Central memory CD4-positive, alpha-beta T cell (primary cell): Measurements from ENCODE around the gene FHDC1.

Source experiments
- DNase-seq: peaks from one replicate; pipeline ENCODE4 v3.0.0; 2022

The FHDC1 gene

DNA sequence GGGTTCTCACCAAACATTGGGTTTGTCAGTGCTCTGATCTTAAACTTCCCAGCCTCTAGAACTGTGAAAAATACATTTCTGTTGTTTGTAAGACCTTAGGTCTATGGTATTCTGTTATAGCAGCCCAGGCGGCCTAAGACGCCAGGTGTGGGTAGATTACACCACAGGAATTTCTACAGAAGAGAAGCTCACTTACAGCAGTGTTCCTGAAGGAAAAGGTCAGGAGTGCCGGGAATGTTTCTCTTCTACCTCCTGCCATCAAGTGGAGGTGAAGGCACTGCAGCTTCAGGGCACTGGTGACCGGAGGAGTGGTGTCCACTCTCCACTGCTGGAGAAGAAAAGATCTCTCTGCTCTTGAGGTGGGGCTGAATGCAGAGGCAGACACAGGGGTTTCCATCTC is 45.7 kb downstream of the FHDC1 start:
- no peak for DNase-seq

DNA sequence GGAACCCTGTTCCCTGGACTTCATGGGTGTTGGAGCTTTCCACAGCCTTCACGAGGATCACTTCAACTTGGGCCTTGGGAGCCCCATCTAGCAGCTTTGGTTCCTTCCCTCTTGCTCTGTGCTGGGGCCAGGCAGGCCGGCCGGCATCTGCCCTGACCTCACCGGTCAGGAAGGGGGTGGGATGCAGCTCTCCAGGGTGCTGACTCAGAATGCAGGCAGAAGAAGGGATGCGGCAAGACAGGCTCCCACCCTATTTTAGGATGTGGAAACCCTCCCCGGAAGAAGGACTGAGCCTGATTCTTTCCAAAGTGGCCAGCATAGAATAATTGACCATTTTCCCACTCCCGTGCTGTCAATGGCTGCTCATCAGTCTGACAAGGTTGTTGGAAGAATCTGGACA is 47.1 kb downstream of the FHDC1 start:
- no peak for DNase-seq

DNA sequence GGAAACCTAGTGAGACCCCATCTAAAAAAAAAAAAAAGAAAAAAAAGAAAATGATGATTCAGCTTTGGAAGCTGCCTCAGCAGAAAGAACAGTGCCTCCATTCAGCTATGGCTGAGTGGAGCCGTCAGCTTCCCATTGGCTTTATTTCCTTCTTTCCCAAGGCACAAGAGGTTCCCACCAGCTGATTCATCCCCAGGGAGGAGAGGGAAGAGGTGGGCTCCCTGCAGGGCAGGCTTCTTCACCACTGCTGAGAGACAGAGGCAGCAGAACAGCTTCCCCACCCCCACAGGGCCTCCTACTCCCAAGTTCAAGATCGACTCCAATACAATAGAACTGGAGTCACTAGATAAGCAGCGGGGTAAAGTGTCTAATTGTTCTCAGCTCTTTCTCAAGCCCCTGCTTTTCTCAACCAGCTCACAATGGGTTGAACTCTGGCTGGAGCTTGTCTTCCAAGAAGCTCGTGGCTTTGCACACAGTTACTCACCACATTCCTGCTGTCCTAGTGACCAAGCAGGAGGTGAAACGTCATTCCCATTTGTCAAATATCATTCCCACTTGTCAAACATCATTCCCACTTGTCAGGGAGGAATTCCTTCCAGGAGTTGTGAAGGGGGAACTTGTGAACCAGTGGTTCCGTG is 47.8 kb downstream of the FHDC1 start:
- no peak for DNase-seq

DNA sequence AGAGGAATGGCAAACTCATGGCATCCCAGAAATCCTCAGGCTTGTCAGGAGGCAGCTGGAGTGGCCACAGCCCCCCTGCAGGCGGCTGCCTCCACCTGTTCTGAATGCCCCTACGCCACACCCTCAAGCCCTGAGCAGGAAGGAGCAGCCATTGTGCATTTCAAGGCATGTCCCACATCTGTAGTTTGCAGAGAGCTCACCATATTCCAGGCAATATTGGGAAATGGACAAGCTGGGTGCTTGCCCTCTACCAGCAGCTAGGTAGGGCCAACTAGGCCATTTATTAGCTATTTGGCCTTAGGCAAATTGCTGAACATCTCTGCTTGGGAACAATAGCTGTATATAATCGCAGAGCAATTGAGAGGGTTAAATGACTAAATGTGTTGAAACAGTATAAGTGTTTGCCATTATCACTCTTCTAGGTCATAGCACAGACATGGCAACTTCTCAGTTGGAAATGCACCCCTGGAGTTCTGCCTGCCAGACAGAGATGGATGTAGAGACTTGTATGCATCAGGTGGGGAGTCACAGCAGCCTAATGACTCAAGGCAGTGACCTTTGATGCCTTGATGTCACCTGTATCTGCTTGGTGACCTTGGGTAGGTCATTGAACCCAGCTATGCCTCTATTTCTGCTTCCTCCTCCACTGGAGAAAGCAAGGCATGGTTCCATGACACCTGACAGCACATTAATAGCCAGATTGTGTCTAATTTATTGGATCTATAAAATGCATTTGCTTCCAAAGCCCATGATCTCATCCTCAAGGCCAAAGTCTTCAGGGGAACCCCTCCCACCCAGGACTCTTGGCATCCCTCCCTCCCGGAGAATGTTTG is 52.8 kb downstream of the FHDC1 start:
- DNase-seq = no peak

DNA sequence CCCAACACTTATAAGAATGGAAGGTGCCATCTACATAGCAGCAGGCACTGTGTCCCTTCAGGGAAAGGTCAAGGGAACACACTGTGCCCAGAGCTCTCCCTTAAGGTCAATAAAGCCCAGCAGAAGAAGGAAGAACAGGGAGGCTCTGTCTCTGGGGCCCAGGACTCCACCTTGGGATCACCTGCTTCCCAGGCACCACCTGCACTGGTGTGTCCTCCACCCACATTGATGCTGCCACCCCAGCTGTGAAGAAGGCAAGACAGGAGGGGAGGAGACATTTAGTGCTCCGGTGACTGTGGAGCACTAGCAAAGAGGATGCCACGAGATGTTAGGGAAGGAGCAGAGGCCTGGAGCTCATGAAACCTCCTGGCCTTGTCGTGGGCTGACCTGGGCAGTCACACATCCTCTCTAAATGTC is 53.4 kb downstream of the FHDC1 start:
- no peak for DNase-seq

DNA sequence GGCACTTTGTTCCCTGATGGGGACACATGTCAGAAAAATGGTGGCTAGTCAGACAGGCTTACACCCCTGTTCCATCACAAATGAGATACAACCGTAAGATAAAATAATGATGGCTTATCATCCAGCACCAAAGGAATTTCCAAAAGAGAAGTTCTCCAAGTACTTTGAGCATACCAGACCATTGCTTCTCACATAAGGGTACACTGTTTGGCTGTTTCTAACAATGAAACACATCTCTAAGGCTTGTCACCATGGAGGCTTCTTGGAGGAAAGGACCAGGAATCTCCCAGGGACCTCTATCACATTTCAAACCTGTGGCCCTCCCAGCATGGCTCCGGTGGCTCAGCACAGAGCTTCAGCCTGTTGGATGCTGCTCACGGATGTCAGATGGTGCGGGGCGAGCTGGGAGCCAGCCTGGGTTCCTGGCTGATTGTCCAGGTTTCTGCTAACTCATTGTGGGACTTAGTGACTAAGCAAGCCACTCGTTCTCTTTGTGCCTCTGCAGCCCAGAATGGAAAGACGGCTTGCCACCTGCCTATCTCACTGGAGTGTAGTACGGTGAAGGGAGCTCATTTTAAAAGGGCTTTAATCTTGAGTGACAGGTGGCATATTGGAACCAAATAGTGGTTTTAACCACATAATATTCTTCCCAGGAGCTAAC is 54.5 kb downstream of the FHDC1 start:
- DNase-seq = no peak

DNA sequence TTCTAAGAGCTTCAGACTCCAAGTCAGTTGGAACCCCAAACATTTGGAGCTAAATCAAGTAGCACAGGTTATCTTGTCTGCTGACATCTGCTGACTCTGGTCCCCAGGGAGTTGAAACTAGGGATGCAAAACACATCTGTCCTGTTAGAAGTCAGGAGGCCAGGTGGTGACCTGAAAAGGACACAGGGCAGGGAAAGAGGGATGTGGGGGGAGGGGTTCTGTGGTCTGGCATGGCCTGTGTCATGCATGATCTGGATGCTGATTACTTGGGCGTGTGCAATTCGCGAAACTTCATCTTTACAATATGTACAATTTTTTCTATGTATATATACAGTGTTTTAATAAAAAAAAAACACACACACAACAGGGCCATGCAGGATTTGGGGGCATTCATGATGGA is 55.3 kb downstream of the FHDC1 start:
- no peak for DNase-seq

DNA sequence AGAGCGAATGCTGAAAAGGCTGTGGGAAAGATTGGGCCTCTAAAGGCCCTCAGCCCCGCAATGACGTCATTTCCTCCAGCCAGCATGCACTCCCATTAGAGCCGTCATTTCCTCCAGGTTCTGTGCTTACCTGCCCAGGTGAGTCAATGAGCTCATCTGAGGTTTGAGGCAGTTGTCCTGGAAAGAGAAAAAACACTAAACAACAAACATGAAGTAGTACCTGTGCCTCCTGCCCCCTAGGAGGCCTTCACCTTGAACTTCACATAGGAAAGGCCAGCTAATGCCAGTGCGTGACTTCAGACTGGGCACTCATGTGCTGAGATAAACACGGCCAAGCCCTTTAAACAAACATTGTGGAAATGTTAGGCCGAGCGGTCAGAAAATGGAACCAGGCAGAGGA is 55.9 kb downstream of the FHDC1 start:
- DNase-seq = no peak

DNA sequence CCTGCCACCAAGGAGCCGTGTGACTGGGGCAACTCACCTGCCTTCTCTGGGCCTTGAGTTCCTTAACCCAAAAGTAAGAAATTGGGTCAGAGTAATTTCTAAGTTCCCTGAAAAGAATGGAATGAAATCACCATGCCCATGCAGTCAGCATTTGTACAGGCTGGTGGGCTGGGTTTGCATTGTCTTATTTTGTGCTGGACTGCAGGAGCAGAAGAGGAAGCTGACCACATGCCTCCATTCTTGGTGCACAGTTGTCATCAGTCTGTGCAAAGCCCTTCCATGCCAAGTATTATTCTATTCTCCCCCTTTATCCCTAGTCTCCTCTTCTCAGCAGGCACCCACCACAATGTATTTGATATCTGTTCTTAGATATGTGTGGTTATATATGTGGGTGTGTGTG is 56.3 kb downstream of the FHDC1 start:
- DNase-seq = no peak

DNA sequence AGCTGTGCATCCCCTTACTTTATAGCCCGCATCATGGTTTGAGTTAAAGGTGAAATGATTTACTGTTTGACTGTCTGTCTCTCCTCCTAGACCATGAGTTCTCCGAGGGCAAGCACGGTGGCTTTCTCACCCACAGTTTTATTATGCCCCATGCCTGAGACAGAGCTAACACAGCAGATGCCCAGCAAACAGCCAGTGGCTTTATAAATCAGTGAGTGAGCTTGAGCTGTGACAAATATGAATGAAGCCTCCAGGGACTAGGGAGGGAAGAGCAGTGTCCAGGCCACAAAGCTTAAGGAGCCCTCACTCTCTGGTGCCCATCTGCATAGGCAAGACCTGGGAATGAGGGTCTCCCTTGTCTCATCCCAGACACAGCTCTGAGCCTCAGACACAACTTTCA is 57.9 kb downstream of the FHDC1 start:
- DNase-seq = no peak

DNA sequence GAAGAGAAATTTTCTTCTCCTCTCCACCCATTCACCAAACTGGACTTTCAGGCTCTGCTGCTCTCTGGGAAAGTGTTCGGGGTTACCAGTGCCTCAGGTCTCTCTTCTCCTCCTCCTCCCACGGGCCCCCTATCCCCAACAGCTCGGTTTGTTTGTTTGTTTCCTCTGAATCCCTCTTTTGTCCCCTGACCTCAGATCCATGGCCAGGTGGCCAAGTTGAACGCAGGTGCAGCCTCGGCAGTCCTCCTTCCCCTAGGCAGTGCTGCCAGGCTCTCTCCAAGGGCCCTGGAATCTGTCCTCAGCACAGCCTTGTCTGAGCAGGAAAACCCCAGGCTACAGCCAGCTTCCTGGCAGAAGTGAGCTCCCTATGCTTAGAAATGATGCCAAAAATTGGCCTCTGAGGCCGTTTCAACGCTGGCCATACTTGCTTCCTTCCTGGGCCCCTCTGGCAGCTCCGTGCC is 60.0 kb downstream of the FHDC1 start:
- no peak for DNase-seq

DNA sequence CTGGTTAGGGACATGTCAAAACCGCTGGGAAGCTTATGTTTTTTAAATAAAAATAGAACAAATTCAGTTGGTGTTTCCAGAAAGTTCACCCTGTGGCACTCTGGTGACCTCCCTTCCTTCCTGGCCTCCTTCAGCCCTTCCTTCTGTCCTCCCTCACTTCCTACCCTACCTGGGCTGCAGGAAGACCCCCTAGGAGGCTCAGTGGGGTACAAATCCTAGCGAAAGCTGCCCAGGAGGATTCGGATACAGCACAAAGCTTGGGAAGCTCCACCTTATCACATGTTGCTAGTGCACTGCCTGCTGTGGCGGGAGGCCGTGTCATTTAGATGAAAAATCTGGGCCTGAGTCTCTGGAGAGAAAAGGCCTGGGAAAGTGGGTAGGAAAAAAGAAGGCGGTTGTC is 60.5 kb downstream of the FHDC1 start:
- no peak for DNase-seq

DNA sequence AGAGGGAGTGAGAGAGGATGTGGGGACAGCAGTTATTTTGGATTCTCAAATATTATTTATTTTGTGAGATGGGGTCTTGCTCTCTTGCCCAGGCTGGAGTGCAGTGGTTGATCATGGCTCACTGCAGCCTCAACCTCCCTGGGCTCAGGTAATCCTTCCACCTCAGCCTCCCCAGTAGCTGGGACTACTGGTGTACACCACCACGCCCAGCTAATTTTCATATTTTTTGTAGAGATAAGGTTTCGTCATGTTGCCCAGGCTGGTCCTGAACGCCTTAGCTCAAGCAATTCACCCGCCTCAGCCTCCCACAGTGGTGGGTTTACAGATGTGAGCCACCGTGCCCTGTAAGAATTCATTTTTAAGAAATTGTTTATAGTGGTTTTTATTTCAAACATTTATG is 61.2 kb downstream of the FHDC1 start:
- no peak for DNase-seq

DNA sequence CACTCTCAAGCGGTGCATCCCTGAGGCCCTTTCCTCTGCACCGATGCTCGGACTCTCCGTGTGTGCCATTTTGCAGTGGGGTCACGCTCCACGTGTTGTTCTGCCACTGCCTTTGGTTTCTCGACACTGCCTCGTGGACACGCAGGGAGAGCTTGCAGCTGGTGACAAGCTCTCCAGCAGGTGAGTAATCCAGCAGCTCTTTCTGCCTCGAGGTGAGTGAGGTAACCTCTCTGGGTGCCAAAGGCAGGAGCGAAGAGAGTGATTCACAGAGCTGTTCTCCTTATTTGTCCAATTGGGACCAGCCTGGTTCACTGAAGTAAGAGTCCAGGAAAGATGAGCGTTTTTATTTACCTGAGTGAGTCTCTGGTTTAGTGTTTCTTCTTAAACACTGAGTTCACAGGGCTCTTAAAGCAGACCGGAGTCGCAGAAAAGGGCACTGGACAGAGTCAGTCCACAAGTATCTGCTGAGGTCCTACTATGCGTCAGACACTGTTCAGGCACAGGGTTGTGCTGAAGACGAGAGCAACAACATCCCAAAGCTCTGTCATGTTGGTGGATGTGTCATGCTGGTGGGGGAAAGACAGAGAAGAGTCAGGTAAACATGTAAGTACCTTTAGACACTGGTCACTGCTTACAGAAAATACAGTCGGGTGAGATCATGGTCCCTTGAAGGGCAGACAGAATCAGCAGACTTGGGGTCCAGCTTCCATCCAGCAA is 61.8 kb downstream of the FHDC1 start:
- DNase-seq = no peak

DNA sequence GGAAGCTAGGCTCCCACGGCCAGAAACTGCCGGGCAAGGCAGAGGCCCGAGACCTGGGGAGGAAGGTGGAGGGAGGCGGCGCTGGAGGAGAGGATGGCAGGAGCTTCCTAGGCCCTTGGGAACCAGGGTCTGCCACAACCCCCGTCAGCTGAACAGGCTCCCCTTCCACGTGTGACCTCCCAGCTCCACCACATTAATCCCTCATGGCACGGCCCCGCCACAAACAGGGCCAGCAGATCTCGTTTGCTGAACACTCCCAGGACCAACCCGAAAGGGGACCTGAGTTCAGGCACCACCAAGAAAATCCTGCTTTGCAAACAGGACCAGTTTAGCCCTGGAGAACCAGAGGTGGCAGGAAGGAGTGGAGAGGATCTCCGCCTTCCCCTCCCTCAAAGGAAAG is 62.7 kb downstream of the FHDC1 start:
- no peak for DNase-seq

DNA sequence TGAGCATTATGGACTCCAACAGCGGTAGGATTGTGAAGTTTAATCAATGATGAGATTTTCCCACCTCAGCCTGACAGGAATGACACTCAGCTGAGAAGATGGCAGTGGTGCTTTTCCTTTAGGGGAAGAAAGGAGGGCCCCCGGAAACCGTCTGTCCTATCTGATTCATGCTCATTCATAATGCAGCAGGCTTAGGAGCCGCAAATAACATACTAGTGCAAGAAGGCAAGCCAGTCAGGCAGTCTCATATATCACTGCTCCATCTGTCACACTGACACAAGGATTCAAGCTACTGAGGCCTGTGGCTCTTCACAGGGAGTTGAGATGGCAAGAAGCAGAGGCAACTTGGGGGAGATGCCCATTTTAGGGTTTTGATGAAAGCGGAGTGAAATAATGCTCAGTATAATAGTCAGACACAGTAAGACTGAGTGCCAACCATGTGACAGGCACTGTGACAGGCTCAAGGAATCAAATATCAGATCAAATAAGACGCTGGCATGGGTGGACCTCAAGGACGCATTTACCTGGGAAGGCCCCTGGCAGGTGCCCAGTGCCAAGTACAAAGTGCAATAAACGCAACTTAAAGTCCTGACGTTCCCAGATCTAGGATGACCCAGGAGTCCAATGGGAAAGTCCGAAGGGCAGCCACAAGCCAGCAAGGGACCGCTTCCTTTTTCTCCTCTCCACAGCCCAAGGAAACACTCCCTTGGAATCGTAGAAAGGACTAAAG is 63.4 kb downstream of the FHDC1 start:
- DNase-seq = no peak

DNA sequence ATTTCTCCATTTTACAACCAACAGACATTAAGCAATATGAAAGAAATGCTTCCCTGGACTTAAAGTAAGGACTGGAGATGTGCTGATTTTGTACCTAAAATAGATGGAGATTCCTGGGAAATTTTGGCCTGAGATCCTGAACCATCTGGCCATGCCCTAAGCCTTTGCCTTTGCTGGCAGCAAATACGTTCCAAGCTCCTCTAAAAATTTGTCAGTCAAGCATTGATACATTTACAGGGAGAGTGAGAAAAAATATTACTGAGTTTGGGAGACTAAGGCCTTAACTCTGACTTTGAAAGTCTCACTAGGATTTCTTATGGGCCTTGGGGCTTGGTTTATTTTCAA is 63.9 kb downstream of the FHDC1 start:
- DNase-seq = no peak

DNA sequence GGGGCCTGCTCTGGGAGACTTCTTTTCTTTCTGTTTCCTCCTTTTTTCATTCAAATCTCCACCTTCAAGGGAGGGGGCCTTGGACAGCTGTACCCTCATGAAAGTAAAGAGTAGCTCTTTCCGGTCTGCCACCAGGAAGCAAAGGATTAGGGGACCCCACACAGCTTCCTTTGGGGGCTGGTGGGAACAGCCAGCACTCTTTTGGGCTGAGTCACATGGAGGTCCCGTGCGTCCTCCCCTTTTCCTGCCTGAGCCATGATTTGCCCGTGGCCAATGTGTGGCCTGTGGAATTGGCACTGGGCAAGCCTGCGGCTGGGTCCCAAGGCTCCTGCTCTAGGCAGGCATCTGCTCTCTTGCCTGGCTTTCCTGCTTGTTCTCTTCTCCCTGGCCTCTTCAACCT is 65.5 kb downstream of the FHDC1 start:
- no peak for DNase-seq

DNA sequence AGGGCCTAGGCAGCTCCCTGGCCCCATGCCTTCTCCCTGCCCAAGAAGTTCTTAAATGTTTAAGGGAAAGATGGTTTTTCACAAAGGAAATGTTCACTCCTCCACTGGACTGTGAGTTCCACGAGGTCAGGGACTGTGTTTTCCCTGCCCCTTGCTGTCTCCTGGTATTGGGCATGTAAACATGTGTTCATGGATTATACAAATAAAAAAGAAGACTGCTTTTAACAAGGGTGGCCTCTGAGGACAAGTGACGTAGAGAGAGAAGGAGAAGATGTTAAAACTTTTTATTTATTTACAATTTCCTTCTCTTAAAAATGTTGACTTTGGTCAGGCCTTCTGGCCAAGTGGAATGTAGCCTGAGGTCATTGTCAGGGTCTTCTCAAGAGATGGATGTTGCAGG is 66.0 kb downstream of the FHDC1 start:
- no peak for DNase-seq

DNA sequence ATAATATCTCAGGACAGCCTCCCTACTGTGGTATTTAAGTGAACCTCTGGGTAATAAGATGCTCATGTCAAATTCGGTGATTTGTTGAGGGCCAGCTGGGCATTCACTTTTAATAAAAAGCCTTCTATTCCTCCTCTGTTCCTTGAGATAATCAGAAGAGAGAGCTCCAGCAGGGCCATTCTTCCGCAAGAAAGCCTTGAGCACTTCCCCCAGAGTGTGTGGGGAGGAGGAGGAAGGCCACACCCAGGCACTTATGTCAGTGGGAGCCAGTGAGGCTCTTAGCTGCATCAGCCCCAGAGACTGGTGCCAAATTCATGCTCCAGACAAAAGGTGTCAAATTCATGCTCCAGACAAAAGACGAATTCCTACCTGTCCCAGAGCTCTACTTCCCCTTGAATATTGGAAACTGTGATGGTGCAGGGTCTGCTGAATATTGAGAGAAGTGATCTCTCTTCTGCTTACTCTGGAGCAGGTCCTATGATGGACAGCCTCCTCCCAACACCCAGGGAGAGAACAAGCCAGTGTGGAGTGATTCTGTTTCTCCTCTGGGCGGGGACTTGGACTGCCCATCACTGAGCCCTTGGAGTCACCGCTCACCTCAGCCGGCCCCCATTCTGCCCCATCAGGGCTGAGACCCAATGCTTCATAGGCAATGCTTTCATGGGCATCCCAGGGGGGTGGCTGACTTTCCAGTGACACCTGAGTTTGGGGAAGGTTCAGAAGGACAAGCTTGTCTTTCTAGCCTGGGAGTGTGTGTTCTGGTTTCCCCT is 68.1 kb downstream of the FHDC1 start:
- DNase-seq = no peak

DNA sequence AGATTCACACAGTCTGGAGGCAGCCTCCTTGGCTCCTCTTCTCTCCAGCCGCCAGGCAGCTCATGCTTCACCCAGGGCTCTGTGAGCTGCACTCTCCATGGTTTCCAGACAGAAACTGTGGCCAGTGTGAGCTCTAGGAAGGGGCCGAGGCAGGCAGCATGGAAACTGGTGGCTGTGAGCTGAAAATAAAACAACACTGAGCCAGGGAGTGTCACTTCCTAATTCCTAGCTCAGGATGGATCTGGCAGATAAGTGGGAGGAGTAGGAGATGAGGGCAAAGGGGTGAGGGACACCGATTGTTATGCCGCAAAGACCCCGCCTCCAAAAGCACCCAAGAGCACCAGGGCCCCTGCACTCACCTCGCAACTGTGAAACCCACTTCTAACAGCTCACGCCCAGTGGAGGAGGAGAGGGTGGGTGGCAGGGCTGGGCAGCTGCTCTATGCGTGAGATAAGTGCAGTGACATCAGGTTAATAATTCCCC is 69.8 kb downstream of the FHDC1 start:
- DNase-seq = no peak
